B cell (primary cell): ENCODE data around the gene EFCAB7. TPM values are rescaled to one million over a fixed set of nuclear protein-coding genes. Genes with fewer than 3 reads are reported as not detected.
A peak's percentile ranks its signal among the peaks of the same experiment; 100 is the strongest.

Experiments
- ATAC-seq: fragments of 200-7000 bp; cut with Tn5 transposase; one replicate; pipeline ENCODE4 v1.10.0; 2021; ENCODE audit warnings: low read depth, mild to moderate bottlenecking, moderate number of reproducible peaks, moderate library complexity
- CTCF ChIA-PET: fragments of 350-600 bp; sonication (Branson Sonifier 250); formaldehyde crosslinking; loops from one replicate; lab custom pipeline; 2021; ENCODE audit warnings: antibody characterized with exemption, inconsistent platforms; lab: Charles Lee
- POLR2A ChIA-PET: fragments of 350-600 bp; sonication (Branson Sonifier 250); formaldehyde crosslinking; loops from one replicate; lab custom pipeline; 2021; ENCODE audit warnings: antibody characterized with exemption; lab: Charles Lee
- DNase-seq: peaks from one replicate; pipeline ENCODE4 v3.0.0; 2013
- H2AFZ ChIP-seq: 2 replicates; pipeline ENCODE4 v1.6.1; 2012; ENCODE audit warnings: mild to moderate bottlenecking, low read depth, low read length; ENCODE audit not compliant: insufficient read depth, poor library complexity, severe bottlenecking
- H3K27ac ChIP-seq, 2 donors: 1 replicate in 1 of 2; 2 replicates in 1 of 2; pipeline ENCODE4 v1.5.1; 2012 to 2013; ENCODE audit warnings: low read length in 2 of 2, mild to moderate bottlenecking in 2 of 2, moderate library complexity in 1 of 2
- H3K27me3 ChIP-seq, 4 experiments: fragments of 200-600 bp in 1 of 4; sonication (generic) in 1 of 4; replicated peaks in 1 of 4; 1 replicate in 2 of 4; 2 replicates in 2 of 4; pipeline versions ENCODE4 v1.6.1 to v1.7.0; 2013 to 2016; ENCODE audit warnings: low read length in 3 of 4, mild to moderate bottlenecking in 2 of 4, mixed read lengths in 1 of 4, moderate library complexity in 1 of 4; ENCODE audit not compliant: insufficient read depth in 4 of 4, control insufficient read depth in 3 of 4; ENCODE audit errors: control extremely low read depth in 1 of 4
- H3K36me3 ChIP-seq, 2 experiments: replicated peaks in 1 of 2; 1 replicate in 1 of 2; 2 replicates in 1 of 2; pipeline versions ENCODE4 v1.6.1 to v1.7.1; 2013; ENCODE audit warnings: low read length in 1 of 2; ENCODE audit not compliant: insufficient read depth in 2 of 2, control insufficient read depth in 1 of 2; ENCODE audit errors: control extremely low read depth in 1 of 2, extremely low read depth in 1 of 2
- H3K4me1 ChIP-seq, 2 donors: fragments of 200-600 bp in 1 of 2; sonication (generic) in 1 of 2; 1 replicate in 1 of 2; 2 replicates in 1 of 2; pipeline versions ENCODE4 v1.5.1 to v1.6.1; 2013 to 2017; ENCODE audit warnings: low read length in 2 of 2; ENCODE audit not compliant: control insufficient read depth in 2 of 2, insufficient read depth in 2 of 2
- H3K4me2 ChIP-seq: replicated peaks from 2 replicates; pipeline ENCODE3; 2012; ENCODE audit warnings: mild to moderate bottlenecking, low read depth, low read length; ENCODE audit not compliant: poor library complexity, severe bottlenecking
- H3K4me3 ChIP-seq, 5 experiments: fragments of 200-600 bp in 1 of 5; sonication (generic) in 1 of 5; 1 replicate in 3 of 5; 2 replicates in 2 of 5; pipeline versions ENCODE4 v1.5.1 to v1.7.0; 2011 to 2016; ENCODE audit warnings: low read length in 4 of 5, mild to moderate bottlenecking in 4 of 5, low read depth in 2 of 5, control low read depth in 1 of 5, moderate library complexity in 1 of 5; ENCODE audit not compliant: insufficient read depth in 1 of 5; ENCODE audit errors: control extremely low read depth in 1 of 5, extremely low read depth in 1 of 5
- H3K79me2 ChIP-seq: fragments of 200-600 bp; sonication (generic); one replicate; pipeline ENCODE4 v1.6.0; 2016; ENCODE audit warnings: low read length; ENCODE audit not compliant: control insufficient read depth, insufficient read depth
- H3K9ac ChIP-seq: fragments of 200-600 bp; sonication (generic); 2 replicates; pipeline ENCODE4 v1.6.1; 2017; ENCODE audit warnings: mild to moderate bottlenecking, low read length, moderate library complexity
- H3K9me3 ChIP-seq, 3 donors: one replicate each; pipeline versions ENCODE4 v1.6.1 to v1.7.1; 2013; ENCODE audit warnings: low read length in 2 of 3; ENCODE audit not compliant: control insufficient read depth in 2 of 3, insufficient read depth in 1 of 3; ENCODE audit errors: control extremely low read depth in 1 of 3
- H4K20me1 ChIP-seq: 2 replicates; pipeline ENCODE4 v1.6.0; 2012; ENCODE audit warnings: mild to moderate bottlenecking, low read length; ENCODE audit not compliant: insufficient read depth, control insufficient read depth, poor library complexity, severe bottlenecking
- H3K27ac Mint-ChIP-seq: one replicate; pipeline ENCODE4 v1.8.0; 2021; ENCODE audit warnings: mixed read lengths
- H3K27me3 Mint-ChIP-seq: one replicate; pipeline ENCODE4 v1.8.0; 2021; ENCODE audit warnings: mixed read lengths
- H3K4me1 Mint-ChIP-seq: one replicate; pipeline ENCODE4 v1.8.0; 2021; ENCODE audit warnings: mixed read lengths
- H3K4me3 Mint-ChIP-seq: one replicate; pipeline ENCODE4 v1.8.0; 2021; ENCODE audit warnings: mixed read lengths
- H3K9me3 Mint-ChIP-seq: one replicate; pipeline ENCODE4 v1.8.0; 2022; ENCODE audit warnings: mixed read lengths; ENCODE audit not compliant: insufficient read depth
- CTCF ChIP-seq: fragments of 200-600 bp; IDR thresholded peaks from one replicate; pipeline ENCODE4 v1.8.0; 2022; ENCODE audit warnings: antibody characterized with exemption, mild to moderate bottlenecking
- EZH2 ChIP-seq: IDR thresholded peaks from 2 replicates; pipeline ENCODE4 v1.6.1; 2012; ENCODE audit warnings: borderline replicate concordance, low read depth, mild to moderate bottlenecking, moderate library complexity, low read length; ENCODE audit not compliant: insufficient read depth, poor library complexity, severe bottlenecking
- WGBS: methylation state at CpG from one replicate; pipeline ENCODE4 v1.1.5; 2013; ENCODE audit warnings: missing lambda C conversion rate; ENCODE audit not compliant: insufficient coverage; 5-methylcytosine and 5-hydroxymethylcytosine counted together
- intact Hi-C: fragments of 100-400 bp; cut with micrococcal nuclease; formaldehyde crosslinking; loops from one replicate; pipeline ENCODE4 v1.10.0; 2022
- polyA plus RNA-seq: library from polyadenylated mRNA; depleted of rRNA; stranded (reverse); fragments of >200 nt; gene quantifications from 2 replicates; pipeline ENCODE4 v1.2.3, GENCODE V29; 2012
- total RNA-seq, 2 donors: library from RNA; stranded (reverse); fragments of 120-200 nt in 1 of 2; gene quantifications; 1 replicate in 1 of 2; 2 replicates in 1 of 2; pipeline versions ENCODE4 v1.2.3 to v1.2.4, GENCODE V29; 2013 to 2022

EFCAB7 gene
- total and polyA plus RNA-seq, 2 donors (not counting 1 experiment from before 2014, with no cell fraction given) = 3.6 to 11.2 TPM

- WGBS = 100% methylated on average over 2 of the region's 3 CpGs
- DNase-seq (no peak), ATAC-seq (no peak)
- Histone ChIP-seq H3K4me3 (no peak overlapping the region), H3K4me2 (no peak overlapping the region), H3K36me3 (no peaks in the 10 kb centered on the region), H2AFZ (no peak overlapping the region), H3K27me3 (no peaks in the 10 kb centered on the region), H3K79me2 (no peaks in the 10 kb centered on the region), H3K27ac (no peak overlapping the region), H3K4me1 (no peaks in the 10 kb centered on the region), H4K20me1 (no peaks in the 10 kb centered on the region), H3K9me3 (peaks cover 0 to 4% (median 0%) of the 10 kb centered on the region in 3 donors), H3K9ac (no peak overlapping the region)
- no peaks in the 10 kb centered on the region for H3K27me3 Mint-ChIP-seq
- no peak for TF ChIP-seq CTCF
- no peak for TF ChIP-seq EZH2
- ChIA-PET CTCF (no interaction called here), POLR2A (no interaction called here)
- H3K4me1 Mint-ChIP-seq = no peaks in the 10 kb centered on the region
- intact Hi-C loops = no loop called here
- H3K9me3 Mint-ChIP-seq = no peaks in the 10 kb centered on the region
- H3K27ac Mint-ChIP-seq = peak overlapping the region; percentile 3
- no peak overlapping the region for H3K4me3 Mint-ChIP-seq
These were observed 22.1 kb upstream of the EFCAB7 start for GRCh38 chr1:63501256-63501655.

- no peak overlapping the region for H2AFZ ChIP-seq
- CTCF ChIA-PET = no interaction called here
- no peak overlapping the region for H3K4me3 Mint-ChIP-seq
These were observed 16.5 kb upstream of the EFCAB7 start for GRCh38 chr1:63506782-63507181.

More at GRCh38 chr1:63506782-63507181, 16.5 kb upstream of the EFCAB7 start:
- no peak overlapping the region for H3K4me2 ChIP-seq
- H3K4me1 ChIP-seq = no peaks in the 10 kb centered on the region
- H4K20me1 ChIP-seq = no peaks in the 10 kb centered on the region
- H3K4me3 ChIP-seq = no peak overlapping the region
- H3K27ac ChIP-seq = no peak overlapping the region
- no peak for ATAC-seq
- H3K27me3 Mint-ChIP-seq = no peaks in the 10 kb centered on the region
- no peaks in the 10 kb centered on the region for H3K79me2 ChIP-seq
- intact Hi-C loops = no loop called here
- no peaks in the 10 kb centered on the region for H3K4me1 Mint-ChIP-seq
- no peaks in the 10 kb centered on the region for H3K27me3 ChIP-seq
- TF ChIP-seq CTCF = no peak
- POLR2A ChIA-PET = no interaction called here
- no peak for DNase-seq
- H3K9ac ChIP-seq = no peak overlapping the region
- H3K9me3 Mint-ChIP-seq = no peaks in the 10 kb centered on the region
- H3K9me3 ChIP-seq = no peaks in the 10 kb centered on the region
- H3K36me3 ChIP-seq = peaks cover 5 to 8% of the 10 kb centered on the region in 2 experiments
- no peak overlapping the region for H3K27ac Mint-ChIP-seq
